Measurements from ENCODE around the gene HOXD10. TPM values are rescaled to one million over a fixed set of nuclear protein-coding genes. Genes with fewer than 3 reads are reported as not detected.

The HOXD10 gene
- polyA plus RNA-seq, 1 donor: 0.18 TPM

DNA sequence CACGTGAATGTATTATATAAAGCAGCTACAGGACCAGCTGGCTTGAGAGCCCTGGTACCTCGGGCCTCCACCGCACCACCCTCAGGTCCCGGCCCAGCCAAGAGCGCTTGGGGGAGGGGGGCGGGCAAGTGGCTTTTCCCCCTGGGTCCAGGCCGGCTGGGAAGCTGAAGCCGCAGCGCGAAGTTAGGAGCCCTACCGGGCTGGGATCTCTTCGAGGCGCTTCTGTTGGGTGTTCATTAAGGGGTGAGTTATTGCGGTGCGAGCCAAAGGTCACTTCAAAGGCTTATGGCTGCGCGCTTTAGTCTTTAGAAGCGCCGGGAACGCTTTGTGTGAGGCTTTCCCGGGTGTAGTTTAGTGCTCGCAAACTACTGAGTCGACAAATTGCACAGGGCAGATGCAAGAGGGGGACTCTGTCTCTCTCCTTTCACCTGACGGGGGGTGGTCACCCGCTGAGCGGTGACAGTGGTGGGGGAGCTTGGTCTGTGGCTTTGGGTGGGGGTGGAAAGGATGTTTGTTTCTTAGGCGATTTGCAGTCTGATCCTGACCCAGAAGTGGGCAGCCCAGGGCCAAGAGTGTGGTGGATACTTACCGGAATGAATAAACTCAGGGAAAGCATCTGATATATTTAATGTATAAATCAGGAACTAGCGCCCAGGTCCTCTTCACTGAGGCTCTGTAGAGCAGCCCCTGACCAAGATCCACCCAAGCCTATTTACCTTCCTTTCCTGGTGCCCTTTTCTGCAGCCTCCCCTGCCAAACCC lies 46.5 kb downstream of the HOXD10 start:
- Histone ChIP-seq H3K27ac (ENCODE audit: low read length) (peak overlapping the region; percentile 39), H3K4me3 (ENCODE audit: low read length) (peak overlapping the region; percentile 16), H3K36me3 (ENCODE audit: control insufficient read depth, insufficient read depth, low read length) (no peaks in the 10 kb centered on the region), H3K27me3 (ENCODE audit: control insufficient read depth, insufficient read depth, low read length) (peaks cover 97% of the 10 kb centered on the region), H3K4me1 (ENCODE audit: control insufficient read depth, insufficient read depth, low read length) (peaks cover 10% of the 10 kb centered on the region), H3K9me3 (ENCODE audit: control insufficient read depth, low read depth, low read length) (peaks cover 20% of the 10 kb centered on the region)
- no CpG with 5 or more reads among the region's 29 CpGs for WGBS (ENCODE audit: insufficient coverage, low lambda C conversion rate)
- peak in 1 of 2 donors; percentile 58 for DNase-seq

GRCh38 chr2:176163672-176164056 lies 47.1 kb downstream of the HOXD10 start:
- H3K4me1 ChIP-seq (ENCODE audit: control insufficient read depth, insufficient read depth, low read length): peaks cover 10% of the 10 kb centered on the region
- no peaks in the 10 kb centered on the region for H3K36me3 ChIP-seq (ENCODE audit: control insufficient read depth, insufficient read depth, low read length)
- DNase-seq: no peak
- no peak overlapping the region for H3K4me3 ChIP-seq (ENCODE audit: low read length)
- H3K27ac ChIP-seq (ENCODE audit: low read length): peak overlapping the region; percentile 39
- peaks cover 92% of the 10 kb centered on the region for H3K27me3 ChIP-seq (ENCODE audit: control insufficient read depth, insufficient read depth, low read length)
- WGBS (ENCODE audit: insufficient coverage, low lambda C conversion rate): 0% methylated on average over 1 of the region's 12 CpGs
- peaks cover 20% of the 10 kb centered on the region for H3K9me3 ChIP-seq (ENCODE audit: control insufficient read depth, low read depth, low read length)

GRCh38 chr2:176164201-176164600 lies 47.6 kb downstream of the HOXD10 start:
- peaks cover 10% of the 10 kb centered on the region for H3K4me1 ChIP-seq (ENCODE audit: control insufficient read depth, insufficient read depth, low read length)
- H3K27me3 ChIP-seq (ENCODE audit: control insufficient read depth, insufficient read depth, low read length): peaks cover 92% of the 10 kb centered on the region
- no peaks in the 10 kb centered on the region for H3K36me3 ChIP-seq (ENCODE audit: control insufficient read depth, insufficient read depth, low read length)
- no peak overlapping the region for H3K27ac ChIP-seq (ENCODE audit: low read length)
- no peak overlapping the region for H3K4me3 ChIP-seq (ENCODE audit: low read length)
- DNase-seq: no peak
- H3K9me3 ChIP-seq (ENCODE audit: control insufficient read depth, low read depth, low read length): peaks cover 20% of the 10 kb centered on the region
- WGBS (ENCODE audit: insufficient coverage, low lambda C conversion rate): no CpG with 5 or more reads among the region's 13 CpGs

DNA sequence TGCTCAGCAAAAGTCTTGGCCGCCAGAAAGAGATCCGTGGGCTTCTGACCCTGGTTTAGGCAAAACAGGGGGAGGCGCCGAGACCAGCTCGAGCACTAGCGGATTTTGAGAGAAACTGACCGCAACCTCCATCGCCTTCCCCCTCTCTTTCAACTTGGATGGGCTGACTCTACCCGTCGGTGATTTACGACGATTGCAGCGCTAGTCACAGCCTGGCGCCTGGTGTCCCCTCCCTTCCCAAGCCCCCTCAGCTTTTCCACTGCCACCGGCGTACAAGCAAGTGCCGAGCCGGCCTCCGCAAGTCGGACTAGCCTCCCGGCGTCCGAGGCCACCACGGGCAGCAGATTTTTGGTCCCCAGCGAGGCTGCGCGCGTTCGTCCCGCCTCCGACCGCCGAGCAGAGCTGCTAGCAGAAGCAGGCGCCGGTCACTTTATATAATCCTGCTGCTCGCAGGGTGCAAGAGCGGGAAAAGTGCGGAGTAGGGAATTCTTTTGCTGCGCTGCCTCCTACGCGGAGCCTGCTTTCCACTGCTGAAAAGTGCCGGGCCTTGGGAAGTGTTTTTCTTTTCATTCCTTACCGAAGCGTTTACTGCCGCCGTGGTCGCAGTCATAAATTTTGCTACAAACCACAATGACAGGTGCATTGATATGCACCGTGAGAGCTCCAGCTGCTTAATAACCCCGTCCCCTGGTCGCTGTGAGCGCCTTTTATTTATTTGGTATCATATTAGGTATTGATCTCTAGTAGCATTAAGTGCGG lies 48.2 kb downstream of the HOXD10 start:
- no CpG with 5 or more reads among the region's 52 CpGs for WGBS (ENCODE audit: insufficient coverage, low lambda C conversion rate)
- peak overlapping the region; percentile 25 for H3K4me3 ChIP-seq (ENCODE audit: low read length)

GRCh38 chr2:176165370-176166050 lies 48.9 kb downstream of the HOXD10 start:
- Histone ChIP-seq H3K27me3 (ENCODE audit: control insufficient read depth, insufficient read depth, low read length) (peaks cover 91% of the 10 kb centered on the region), H3K36me3 (ENCODE audit: control insufficient read depth, insufficient read depth, low read length) (no peaks in the 10 kb centered on the region), H3K4me1 (ENCODE audit: control insufficient read depth, insufficient read depth, low read length) (peaks cover 10% of the 10 kb centered on the region), H3K9me3 (ENCODE audit: control insufficient read depth, low read depth, low read length) (peaks cover 13% of the 10 kb centered on the region), H3K4me3 (ENCODE audit: low read length) (peak overlapping the region; percentile 25), H3K27ac (ENCODE audit: low read length) (peak overlapping the region; percentile 14)
- no peak for DNase-seq
- WGBS (ENCODE audit: insufficient coverage, low lambda C conversion rate): 16% methylated on average over 5 of the region's 26 CpGs

More for the DNA sequence above, 48.2 kb downstream of the HOXD10 start:
- Histone ChIP-seq H3K27ac (ENCODE audit: low read length) (peak overlapping the region; percentile 14), H3K9me3 (ENCODE audit: control insufficient read depth, low read depth, low read length) (peaks cover 16% of the 10 kb centered on the region), H3K27me3 (ENCODE audit: control insufficient read depth, insufficient read depth, low read length) (peaks cover 92% of the 10 kb centered on the region), H3K4me1 (ENCODE audit: control insufficient read depth, insufficient read depth, low read length) (peaks cover 10% of the 10 kb centered on the region), H3K36me3 (ENCODE audit: control insufficient read depth, insufficient read depth, low read length) (no peaks in the 10 kb centered on the region)
- no peak for DNase-seq

- no peak for DNase-seq
- WGBS (ENCODE audit: insufficient coverage, low lambda C conversion rate): no CpG with 5 or more reads among the region's 2 CpGs
Measured at GRCh38 chr2:176166272-176166671, 49.7 kb downstream of the HOXD10 start.

GRCh38 chr2:176167398-176167797 lies 50.8 kb downstream of the HOXD10 start:
- Histone ChIP-seq H3K4me1 (ENCODE audit: control insufficient read depth, insufficient read depth, low read length) (peaks cover 6% of the 10 kb centered on the region), H3K9me3 (ENCODE audit: control insufficient read depth, low read depth, low read length) (peaks cover 20% of the 10 kb centered on the region), H3K4me3 (ENCODE audit: low read length) (no peak overlapping the region), H3K27ac (ENCODE audit: low read length) (no peak overlapping the region), H3K27me3 (ENCODE audit: control insufficient read depth, insufficient read depth, low read length) (peaks cover 91% of the 10 kb centered on the region), H3K36me3 (ENCODE audit: control insufficient read depth, insufficient read depth, low read length) (no peaks in the 10 kb centered on the region)
- no peak for DNase-seq
- no CpG with 5 or more reads among the region's 1 CpG for WGBS (ENCODE audit: insufficient coverage, low lambda C conversion rate)

More at GRCh38 chr2:176166272-176166671, 49.7 kb downstream of the HOXD10 start:
- Histone ChIP-seq H3K36me3 (ENCODE audit: control insufficient read depth, insufficient read depth, low read length) (no peaks in the 10 kb centered on the region), H3K4me3 (ENCODE audit: low read length) (no peak overlapping the region), H3K4me1 (ENCODE audit: control insufficient read depth, insufficient read depth, low read length) (peaks cover 6% of the 10 kb centered on the region), H3K27me3 (ENCODE audit: control insufficient read depth, insufficient read depth, low read length) (peaks cover 91% of the 10 kb centered on the region), H3K27ac (ENCODE audit: low read length) (no peak overlapping the region), H3K9me3 (ENCODE audit: control insufficient read depth, low read depth, low read length) (peaks cover 13% of the 10 kb centered on the region)

- Histone ChIP-seq H3K4me1 (ENCODE audit: control insufficient read depth, insufficient read depth, low read length) (peaks cover 9% of the 10 kb centered on the region), H3K9me3 (ENCODE audit: control insufficient read depth, low read depth, low read length) (peaks cover 17% of the 10 kb centered on the region), H3K27me3 (ENCODE audit: control insufficient read depth, insufficient read depth, low read length) (peaks cover 91% of the 10 kb centered on the region), H3K27ac (ENCODE audit: low read length) (no peak overlapping the region), H3K36me3 (ENCODE audit: control insufficient read depth, insufficient read depth, low read length) (no peaks in the 10 kb centered on the region), H3K4me3 (ENCODE audit: low read length) (no peak overlapping the region)
- no peak for DNase-seq
- WGBS (ENCODE audit: insufficient coverage, low lambda C conversion rate): no CpG with 5 or more reads among the region's 5 CpGs
Measured at GRCh38 chr2:176169181-176169580, 52.6 kb downstream of the HOXD10 start.

Measured in large intestine (tissue), 3 donors.